GM21381 (cell line): Measurements from ENCODE around the gene POC1B.
A peak's percentile ranks its signal among the peaks of the same experiment; 100 is the strongest.

Experiments used
- ATAC-seq: cut with Tn5 transposase; IDR thresholded peaks from one replicate; pipeline ENCODE4 v1.9.1; 2021; ENCODE audit warnings: mild to moderate bottlenecking, moderate library complexity; ENCODE audit not compliant: unreplicated experiment

The POC1B gene

GRCh38 chr12:89497467-89497866 is 28.4 kb downstream of the POC1B start:
- no peak for ATAC-seq

GRCh38 chr12:89497005-89497404 is 28.8 kb downstream of the POC1B start:
- ATAC-seq = no peak

DNA sequence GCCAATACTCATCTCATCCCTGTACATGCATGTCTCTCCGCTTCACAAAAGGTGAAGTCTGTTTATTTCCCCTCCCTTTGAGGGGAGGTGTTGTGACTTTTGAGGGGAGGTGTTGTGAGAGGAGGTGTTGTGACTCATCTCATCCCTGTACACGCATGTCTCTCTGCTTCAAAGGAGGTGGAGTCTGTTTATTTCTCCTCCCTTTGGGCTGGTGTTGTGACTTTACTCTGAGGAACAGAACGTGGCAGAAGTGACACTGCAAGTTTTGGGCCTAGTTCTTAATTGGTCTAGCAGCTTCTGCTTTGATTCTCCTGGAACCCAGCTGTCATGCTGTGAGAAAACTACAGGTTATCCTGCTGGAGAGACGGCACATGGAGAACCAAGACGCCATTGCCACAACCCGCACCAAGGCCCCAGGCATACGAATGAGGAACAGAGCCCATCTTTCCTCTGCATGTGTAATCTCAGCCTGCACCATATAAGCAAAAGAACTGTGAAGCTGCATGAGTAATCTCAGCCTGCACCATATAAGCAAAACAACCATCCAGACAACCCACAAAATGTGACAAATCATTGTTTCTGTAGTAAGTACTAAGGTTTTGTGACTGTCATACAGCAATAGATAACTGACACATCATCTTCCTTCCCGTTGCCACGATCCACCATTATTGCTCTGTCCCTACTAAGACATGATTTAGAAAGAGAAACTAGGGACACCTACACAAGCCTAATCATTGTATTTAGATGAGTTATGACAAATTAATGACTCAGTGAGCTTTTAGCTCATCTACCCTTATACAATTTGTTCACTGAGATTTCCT is 31.2 kb downstream of the POC1B start:
- peak; percentile 66 for ATAC-seq

GRCh38 chr12:89493670-89494302 is 32.1 kb downstream of the POC1B start:
- ATAC-seq = no peak

- no peak for ATAC-seq
Measured at GRCh38 chr12:89492883-89493282, 33.0 kb downstream of the POC1B start.

GRCh38 chr12:89490922-89491321 is 34.9 kb downstream of the POC1B start:
- no peak for ATAC-seq

DNA sequence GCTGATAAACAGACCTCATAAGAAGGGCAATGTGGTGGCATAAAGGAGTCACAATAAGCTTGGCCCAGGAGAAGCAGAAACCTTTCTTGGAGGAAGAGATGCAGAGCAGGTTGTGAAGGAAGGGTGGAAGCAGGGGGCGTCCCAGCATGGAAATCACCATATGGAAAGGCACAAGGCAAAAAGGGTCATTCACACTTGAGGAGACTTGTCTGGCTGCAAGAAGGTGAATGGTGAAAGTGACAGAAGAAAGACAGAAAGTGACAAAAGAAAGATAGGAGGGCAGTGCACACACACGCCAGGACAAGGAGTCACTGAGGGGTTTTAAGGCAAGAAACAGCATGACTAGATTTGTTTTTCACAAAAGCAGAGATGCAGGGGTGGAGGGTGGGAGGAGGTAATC is 39.6 kb downstream of the POC1B start:
- no peak for ATAC-seq

- no peak for ATAC-seq
Measured at GRCh38 chr12:89484470-89484869, 41.4 kb downstream of the POC1B start.

- no peak for ATAC-seq
Measured at GRCh38 chr12:89481213-89481914, 44.5 kb downstream of the POC1B start.

DNA sequence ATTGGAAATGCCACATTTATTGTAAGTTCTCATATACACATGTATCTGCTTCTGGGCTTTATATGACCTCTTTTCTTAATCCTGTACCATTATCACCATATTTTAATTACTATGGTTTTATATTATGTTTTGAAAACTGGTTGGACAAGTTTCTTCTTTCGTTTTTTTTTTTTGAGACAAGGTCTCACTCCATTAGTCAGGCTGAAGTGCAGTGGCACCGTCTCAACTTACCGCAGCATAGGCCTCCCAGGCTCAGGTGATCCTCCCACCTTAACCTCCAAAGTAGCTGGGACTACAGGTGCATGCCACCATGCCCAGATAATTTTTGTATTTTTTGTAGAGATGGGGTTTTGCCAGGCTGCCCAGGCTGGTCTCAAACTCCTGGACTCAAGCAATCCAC is 45.9 kb downstream of the POC1B start:
- no peak for ATAC-seq

- ATAC-seq = no peak
Measured at GRCh38 chr12:89477633-89478279, 48.1 kb downstream of the POC1B start.

- no peak for ATAC-seq
Measured at GRCh38 chr12:89476904-89477595, 48.8 kb downstream of the POC1B start.

GRCh38 chr12:89476232-89476631 is 49.6 kb downstream of the POC1B start:
- ATAC-seq = no peak

- peak; percentile 45 for ATAC-seq
Measured at GRCh38 chr12:89475203-89475990, 50.5 kb downstream of the POC1B start.

DNA sequence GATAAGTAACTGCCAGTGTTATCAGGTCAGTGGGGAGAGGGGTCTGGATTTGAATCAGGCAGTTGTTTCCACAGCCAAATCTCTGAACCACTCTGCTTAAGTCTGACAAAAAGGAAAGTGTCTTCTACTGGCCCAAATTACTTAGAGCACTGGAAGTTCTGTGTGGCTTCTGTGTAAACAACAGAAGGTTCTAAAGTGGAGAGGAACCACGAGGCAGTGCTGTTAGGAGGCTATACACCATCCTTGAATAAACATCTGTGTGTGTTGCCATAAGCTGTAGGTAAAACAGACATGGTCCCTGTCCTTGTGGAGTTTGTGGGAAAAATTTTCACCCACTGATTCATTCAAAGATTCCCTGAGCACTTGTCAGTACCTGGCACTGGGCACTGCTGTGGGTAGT is 51.2 kb downstream of the POC1B start:
- no peak for ATAC-seq

- ATAC-seq = no peak
Measured at GRCh38 chr12:89472508-89472907, 53.3 kb downstream of the POC1B start.

DNA sequence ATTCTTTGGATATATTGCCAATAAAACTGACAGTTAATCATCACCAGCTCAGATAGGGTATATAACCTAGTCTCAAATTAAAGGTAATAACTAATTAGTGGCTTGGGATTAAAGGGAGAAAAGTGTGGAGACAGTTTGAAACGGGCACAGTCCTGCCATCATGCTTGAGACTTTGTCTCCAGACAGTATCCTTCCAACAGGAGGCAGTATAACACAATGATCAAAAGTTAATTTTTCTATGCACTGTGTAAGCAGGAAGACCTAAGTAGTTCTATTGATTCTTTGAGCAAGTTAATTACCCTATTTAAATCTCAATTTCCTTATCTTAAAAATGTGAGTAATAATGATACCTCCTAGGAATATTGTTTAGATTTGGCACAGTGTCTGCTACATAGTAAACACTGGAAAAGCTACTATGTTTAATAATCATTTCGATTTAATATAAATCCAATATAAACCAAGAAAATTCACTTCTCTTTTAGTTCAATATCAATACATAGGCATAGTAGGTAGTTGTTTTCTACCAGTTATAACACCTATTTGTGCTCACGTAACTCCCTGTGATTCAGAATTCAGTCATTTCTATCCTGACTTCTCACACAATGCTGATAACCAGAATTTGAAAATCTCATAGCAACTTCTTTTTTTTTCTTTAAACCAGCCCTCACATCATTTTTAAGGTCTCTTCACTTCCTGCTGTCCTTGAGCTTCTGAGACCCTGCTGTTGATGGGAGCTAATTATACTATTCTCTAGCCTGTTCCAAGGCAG is 54.9 kb downstream of the POC1B start:
- ATAC-seq = peak; percentile 35

- ATAC-seq = peak; percentile 62
Measured at GRCh38 chr12:89469361-89469760, 56.5 kb downstream of the POC1B start.

- ATAC-seq = peak; percentile 86
Measured at GRCh38 chr12:89468648-89469326, 57.1 kb downstream of the POC1B start.
